ENCODE results near the gene ALS2.

GRCh38 chr2:201828220-201828619 is 47.5 kb upstream of the ALS2 start:
- TF ChIP-seq CTCF (IDR thresholded peaks at IDR 0.05; ENCODE audit: low read depth, low read length) (no peak), POLR2A (IDR thresholded peaks at IDR 0.05; ENCODE audit: extremely low read depth, insufficient read length) (no peak)

Measured in NB4 (cell line).